ENCODE results near the gene TGFB2.

Gene TGFB2

GRCh38 chr1:218430346-218430745 lies 85.2 kb downstream of the TGFB2 start:
- Histone ChIP-seq H3K4me1 (ENCODE audit: control extremely low read depth in 1 of 4, control insufficient read depth in 4 of 4, insufficient read depth in 4 of 4, low read length in 3 of 4) (no peaks in the 10 kb centered on the region), H3K27me3 (replicated peaks in 2 of 5; ENCODE audit: control insufficient read depth in 4 of 5, insufficient read depth in 5 of 5, low read length in 4 of 5) (no peaks in the 10 kb centered on the region), H3K27ac (ENCODE audit: insufficient read depth in 1 of 2, low read depth in 1 of 2, low read length in 2 of 2, poor library complexity in 1 of 2, severe bottlenecking in 2 of 2) (no peak overlapping the region), H3K9me3 (ENCODE audit: control extremely low read depth in 1 of 5, control insufficient read depth in 4 of 5, insufficient read depth in 2 of 5, low read depth in 1 of 5, low read length in 4 of 5) (no peaks in the 10 kb centered on the region), H3K36me3 (ENCODE audit: control insufficient read depth in 4 of 4, insufficient read depth in 4 of 4, low read length in 3 of 4) (no peaks in the 10 kb centered on the region), H3K4me3 (ENCODE audit: control insufficient read depth in 1 of 7, extremely low read depth in 1 of 7, insufficient read depth in 4 of 7, low read depth in 2 of 7, low read length in 6 of 7) (no peak overlapping the region)
- no CpG with 5 or more reads among the region's 1 CpG for WGBS (ENCODE audit: insufficient coverage)
- CTCF ChIA-PET = no interaction called here
- no peak for DNase-seq
- POLR2A ChIA-PET = no interaction called here

- no peak overlapping the region for H3K4me3 ChIP-seq (ENCODE audit: control insufficient read depth in 1 of 7, extremely low read depth in 1 of 7, insufficient read depth in 4 of 7, low read depth in 2 of 7, low read length in 6 of 7)
- no peaks in the 10 kb centered on the region for H3K36me3 ChIP-seq (ENCODE audit: control insufficient read depth in 4 of 4, insufficient read depth in 4 of 4, low read length in 3 of 4)
- ChIA-PET CTCF (interaction anchor here (1.0 kb wide), 1 partner anchor 54 kb away, joined by 3 read pairs; no protein-coding TSS in a partner anchor), POLR2A (no interaction called here)
- no peak overlapping the region for H3K27ac ChIP-seq (ENCODE audit: insufficient read depth in 1 of 2, low read depth in 1 of 2, low read length in 2 of 2, poor library complexity in 1 of 2, severe bottlenecking in 2 of 2)
- no peaks in the 10 kb centered on the region for H3K9me3 ChIP-seq (ENCODE audit: control extremely low read depth in 1 of 5, control insufficient read depth in 4 of 5, insufficient read depth in 2 of 5, low read depth in 1 of 5, low read length in 4 of 5)
- no peak for DNase-seq
- WGBS (ENCODE audit: insufficient coverage) = no CpG with 5 or more reads among the region's 2 CpGs
- no peaks in the 10 kb centered on the region for H3K4me1 ChIP-seq (ENCODE audit: control extremely low read depth in 1 of 4, control insufficient read depth in 4 of 4, insufficient read depth in 4 of 4, low read length in 3 of 4)
- peaks cover 0 to 1% (median 0%) of the 10 kb centered on the region in 5 experiments for H3K27me3 ChIP-seq (replicated peaks in 2 of 5; ENCODE audit: control insufficient read depth in 4 of 5, insufficient read depth in 5 of 5, low read length in 4 of 5)
Measured at GRCh38 chr1:218430822-218431221, 85.7 kb downstream of the TGFB2 start.

DNA sequence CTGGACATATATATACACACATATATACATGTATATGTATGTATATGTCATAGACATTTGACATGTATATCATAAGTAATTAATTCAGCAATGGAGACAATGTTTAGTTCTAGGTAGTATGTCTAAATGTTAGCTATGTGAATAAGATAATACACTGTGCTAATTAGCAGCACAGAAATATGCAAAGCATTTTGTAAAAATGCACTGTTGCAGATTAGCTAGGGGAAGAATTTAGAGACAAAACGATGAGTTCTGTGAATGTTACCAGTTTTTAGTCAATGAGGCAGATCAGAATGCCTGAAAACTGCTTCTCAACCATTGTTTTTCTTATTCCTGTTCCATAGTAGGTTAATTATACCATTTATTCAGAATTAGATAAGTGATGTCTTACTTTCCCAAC lies 86.3 kb downstream of the TGFB2 start:
- Histone ChIP-seq H3K9me3 (ENCODE audit: control extremely low read depth in 1 of 5, control insufficient read depth in 4 of 5, insufficient read depth in 2 of 5, low read depth in 1 of 5, low read length in 4 of 5) (no peaks in the 10 kb centered on the region), H3K4me1 (ENCODE audit: control extremely low read depth in 1 of 4, control insufficient read depth in 4 of 4, insufficient read depth in 4 of 4, low read length in 3 of 4) (no peaks in the 10 kb centered on the region), H3K27me3 (replicated peaks in 2 of 5; ENCODE audit: control insufficient read depth in 4 of 5, insufficient read depth in 5 of 5, low read length in 4 of 5) (peaks cover 0 to 1% (median 0%) of the 10 kb centered on the region in 5 experiments), H3K4me3 (ENCODE audit: control insufficient read depth in 1 of 7, extremely low read depth in 1 of 7, insufficient read depth in 4 of 7, low read depth in 2 of 7, low read length in 6 of 7) (no peak overlapping the region), H3K27ac (ENCODE audit: insufficient read depth in 1 of 2, low read depth in 1 of 2, low read length in 2 of 2, poor library complexity in 1 of 2, severe bottlenecking in 2 of 2) (no peak overlapping the region), H3K36me3 (ENCODE audit: control insufficient read depth in 4 of 4, insufficient read depth in 4 of 4, low read length in 3 of 4) (no peaks in the 10 kb centered on the region)
- no peak for DNase-seq
- CTCF ChIA-PET = interaction anchor here (1.0 kb wide), 1 partner anchor 54 kb away, joined by 3 read pairs; no protein-coding TSS in a partner anchor
- POLR2A ChIA-PET = no interaction called here
- WGBS (ENCODE audit: insufficient coverage) = 100% methylated on average over 1 of the region's 1 CpG

DNA sequence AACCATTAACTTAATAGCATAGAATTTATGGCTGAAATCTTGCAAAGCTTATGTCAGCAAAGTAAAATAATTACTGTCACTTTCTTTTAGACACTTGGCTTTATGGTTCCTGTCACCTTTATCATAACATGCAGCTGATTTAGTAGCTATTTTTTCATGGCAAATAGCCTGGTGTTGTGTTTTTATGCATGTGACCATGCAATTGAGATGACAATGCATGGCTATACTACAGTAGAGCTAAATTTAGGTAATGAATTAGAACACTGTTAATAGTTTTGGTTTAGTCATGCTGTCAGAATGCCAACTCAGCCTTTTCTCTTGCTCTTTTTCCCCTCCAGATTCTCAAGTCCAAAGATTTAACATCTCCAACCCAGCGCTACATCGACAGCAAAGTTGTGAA lies 88.6 kb downstream of the TGFB2 start:
- no peak overlapping the region for H3K27ac ChIP-seq (ENCODE audit: insufficient read depth in 1 of 2, low read depth in 1 of 2, low read length in 2 of 2, poor library complexity in 1 of 2, severe bottlenecking in 2 of 2)
- H3K4me3 ChIP-seq (ENCODE audit: control insufficient read depth in 1 of 7, extremely low read depth in 1 of 7, insufficient read depth in 4 of 7, low read depth in 2 of 7, low read length in 6 of 7) = no peak overlapping the region
- peaks cover 0 to 1% (median 0%) of the 10 kb centered on the region in 5 experiments for H3K27me3 ChIP-seq (replicated peaks in 2 of 5; ENCODE audit: control insufficient read depth in 4 of 5, insufficient read depth in 5 of 5, low read length in 4 of 5)
- WGBS (ENCODE audit: insufficient coverage) = 100% methylated on average over 2 of the region's 2 CpGs
- H3K4me1 ChIP-seq (ENCODE audit: control extremely low read depth in 1 of 4, control insufficient read depth in 4 of 4, insufficient read depth in 4 of 4, low read length in 3 of 4) = no peaks in the 10 kb centered on the region
- H3K36me3 ChIP-seq (ENCODE audit: control insufficient read depth in 4 of 4, insufficient read depth in 4 of 4, low read length in 3 of 4) = no peaks in the 10 kb centered on the region
- no peaks in the 10 kb centered on the region for H3K9me3 ChIP-seq (ENCODE audit: control extremely low read depth in 1 of 5, control insufficient read depth in 4 of 5, insufficient read depth in 2 of 5, low read depth in 1 of 5, low read length in 4 of 5)
- no peak for DNase-seq
- ChIA-PET POLR2A (no interaction called here), CTCF (no interaction called here)

DNA sequence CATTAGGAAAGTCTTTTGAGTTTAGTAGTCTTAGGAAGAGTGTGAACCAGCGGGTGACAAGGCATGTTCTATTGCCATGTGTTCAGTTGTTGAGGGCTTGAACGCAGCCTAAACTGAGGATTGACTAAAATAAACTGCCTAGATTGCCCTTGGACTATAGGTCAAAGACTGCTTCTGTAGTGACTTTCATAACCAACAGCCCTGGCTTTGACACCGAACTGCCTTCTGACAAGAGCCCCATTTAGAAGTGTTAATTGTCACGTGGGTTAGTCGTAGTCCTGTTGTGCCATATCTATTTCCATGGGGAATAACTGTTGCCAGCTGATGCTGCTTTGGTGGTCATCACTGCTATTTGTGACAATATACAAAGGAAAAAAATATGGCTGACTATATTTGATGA lies 90.4 kb downstream of the TGFB2 start:
- H3K4me1 ChIP-seq (ENCODE audit: control extremely low read depth in 1 of 4, control insufficient read depth in 4 of 4, insufficient read depth in 4 of 4, low read length in 3 of 4) = no peaks in the 10 kb centered on the region
- no peak for DNase-seq
- H3K36me3 ChIP-seq (ENCODE audit: control insufficient read depth in 4 of 4, insufficient read depth in 4 of 4, low read length in 3 of 4) = no peaks in the 10 kb centered on the region
- 98% methylated on average over 5 of the region's 5 CpGs for WGBS (ENCODE audit: insufficient coverage)
- no peak overlapping the region for H3K4me3 ChIP-seq (ENCODE audit: control insufficient read depth in 1 of 7, extremely low read depth in 1 of 7, insufficient read depth in 4 of 7, low read depth in 2 of 7, low read length in 6 of 7)
- H3K9me3 ChIP-seq (ENCODE audit: control extremely low read depth in 1 of 5, control insufficient read depth in 4 of 5, insufficient read depth in 2 of 5, low read depth in 1 of 5, low read length in 4 of 5) = no peaks in the 10 kb centered on the region
- peaks cover 0 to 1% (median 0%) of the 10 kb centered on the region in 5 experiments for H3K27me3 ChIP-seq (replicated peaks in 2 of 5; ENCODE audit: control insufficient read depth in 4 of 5, insufficient read depth in 5 of 5, low read length in 4 of 5)
- POLR2A ChIA-PET = no interaction called here
- no peak overlapping the region for H3K27ac ChIP-seq (ENCODE audit: insufficient read depth in 1 of 2, low read depth in 1 of 2, low read length in 2 of 2, poor library complexity in 1 of 2, severe bottlenecking in 2 of 2)
- CTCF ChIA-PET = no interaction called here

- ChIA-PET POLR2A (no interaction called here), CTCF (no interaction called here)
- peaks cover 0 to 1% (median 0%) of the 10 kb centered on the region in 5 experiments for H3K27me3 ChIP-seq (replicated peaks in 2 of 5; ENCODE audit: control insufficient read depth in 4 of 5, insufficient read depth in 5 of 5, low read length in 4 of 5)
- no peaks in the 10 kb centered on the region for H3K9me3 ChIP-seq (ENCODE audit: control extremely low read depth in 1 of 5, control insufficient read depth in 4 of 5, insufficient read depth in 2 of 5, low read depth in 1 of 5, low read length in 4 of 5)
- H3K36me3 ChIP-seq (ENCODE audit: control insufficient read depth in 4 of 4, insufficient read depth in 4 of 4, low read length in 3 of 4) = no peaks in the 10 kb centered on the region
- no peak overlapping the region for H3K4me3 ChIP-seq (ENCODE audit: control insufficient read depth in 1 of 7, extremely low read depth in 1 of 7, insufficient read depth in 4 of 7, low read depth in 2 of 7, low read length in 6 of 7)
- no peak for DNase-seq
- WGBS (ENCODE audit: insufficient coverage) = no CpG with 5 or more reads among the region's 1 CpG
- no peaks in the 10 kb centered on the region for H3K4me1 ChIP-seq (ENCODE audit: control extremely low read depth in 1 of 4, control insufficient read depth in 4 of 4, insufficient read depth in 4 of 4, low read length in 3 of 4)
- H3K27ac ChIP-seq (ENCODE audit: insufficient read depth in 1 of 2, low read depth in 1 of 2, low read length in 2 of 2, poor library complexity in 1 of 2, severe bottlenecking in 2 of 2) = no peak overlapping the region
Measured at GRCh38 chr1:218436346-218436745, 91.2 kb downstream of the TGFB2 start.

DNA sequence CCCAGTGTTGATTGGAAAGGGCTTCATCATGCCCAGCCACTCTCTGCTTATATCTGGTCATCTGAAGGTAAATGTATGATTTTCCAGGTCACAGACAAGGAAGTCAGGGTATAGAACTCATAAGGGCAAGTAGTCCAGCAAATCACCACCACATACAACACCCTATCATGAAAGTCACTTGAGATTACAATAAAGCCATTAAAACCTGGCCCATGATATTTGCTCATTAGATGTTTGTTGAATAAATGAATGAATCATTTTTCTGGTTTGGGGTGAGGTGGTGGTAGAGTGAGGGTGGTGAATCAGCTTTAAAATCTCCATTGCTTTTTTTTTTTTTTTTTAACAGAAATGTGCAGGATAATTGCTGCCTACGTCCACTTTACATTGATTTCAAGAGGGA lies 91.9 kb downstream of the TGFB2 start:
- Histone ChIP-seq H3K27ac (ENCODE audit: insufficient read depth in 1 of 2, low read depth in 1 of 2, low read length in 2 of 2, poor library complexity in 1 of 2, severe bottlenecking in 2 of 2) (no peak overlapping the region), H3K27me3 (replicated peaks in 2 of 5; ENCODE audit: control insufficient read depth in 4 of 5, insufficient read depth in 5 of 5, low read length in 4 of 5) (peaks cover 0 to 1% (median 0%) of the 10 kb centered on the region in 5 experiments), H3K4me1 (ENCODE audit: control extremely low read depth in 1 of 4, control insufficient read depth in 4 of 4, insufficient read depth in 4 of 4, low read length in 3 of 4) (no peaks in the 10 kb centered on the region), H3K9me3 (ENCODE audit: control extremely low read depth in 1 of 5, control insufficient read depth in 4 of 5, insufficient read depth in 2 of 5, low read depth in 1 of 5, low read length in 4 of 5) (no peaks in the 10 kb centered on the region), H3K4me3 (ENCODE audit: control insufficient read depth in 1 of 7, extremely low read depth in 1 of 7, insufficient read depth in 4 of 7, low read depth in 2 of 7, low read length in 6 of 7) (no peak overlapping the region), H3K36me3 (ENCODE audit: control insufficient read depth in 4 of 4, insufficient read depth in 4 of 4, low read length in 3 of 4) (no peaks in the 10 kb centered on the region)
- DNase-seq = no peak
- ChIA-PET CTCF (no interaction called here), POLR2A (no interaction called here)
- WGBS (ENCODE audit: insufficient coverage) = 100% methylated on average over 1 of the region's 1 CpG

All from common myeloid progenitor, CD34-positive (primary cell).